NCI-H1105 treated with DMSO at 0.1 percent for 48 hours (cell line): ENCODE measurements around the gene ADARB1.

Source experiments
- DNase-seq: peaks from one replicate; lab custom pipeline; 2025; lab: John Stamatoyannopoulos, UW

Gene ADARB1

GRCh38 chr21:45253633-45254459, 179.5 kb downstream of the ADARB1 start:
- no peak for DNase-seq

- no peak for DNase-seq
Observed at GRCh38 chr21:45254460-45254930, 180.1 kb downstream of the ADARB1 start.

- DNase-seq: no peak
Observed at GRCh38 chr21:45255381-45256020, 181.1 kb downstream of the ADARB1 start.

GRCh38 chr21:45256021-45256911, 181.9 kb downstream of the ADARB1 start:
- no peak for DNase-seq

GRCh38 chr21:45256912-45257672, 182.7 kb downstream of the ADARB1 start:
- DNase-seq: no peak

- no peak for DNase-seq
Observed at GRCh38 chr21:45257673-45258341, 183.4 kb downstream of the ADARB1 start.

GRCh38 chr21:45258466-45258865, 184.1 kb downstream of the ADARB1 start:
- DNase-seq: no peak

GRCh38 chr21:45259206-45259840, 184.9 kb downstream of the ADARB1 start:
- no peak for DNase-seq

- DNase-seq: no peak
Observed at GRCh38 chr21:45260191-45260825, 185.9 kb downstream of the ADARB1 start.

GRCh38 chr21:45261093-45261492, 186.7 kb downstream of the ADARB1 start:
- DNase-seq: no peak

- no peak for DNase-seq
Observed at GRCh38 chr21:45262041-45262581, 187.7 kb downstream of the ADARB1 start.

GRCh38 chr21:45262616-45263015, 188.2 kb downstream of the ADARB1 start:
- no peak for DNase-seq

GRCh38 chr21:45263534-45263933, 189.2 kb downstream of the ADARB1 start:
- no peak for DNase-seq

- DNase-seq: no peak
Observed at GRCh38 chr21:45264146-45264911, 189.9 kb downstream of the ADARB1 start.

GRCh38 chr21:45264912-45265515, 190.6 kb downstream of the ADARB1 start:
- no peak for DNase-seq

GRCh38 chr21:45265721-45266517, 191.5 kb downstream of the ADARB1 start:
- DNase-seq: no peak

- DNase-seq: no peak
Observed at GRCh38 chr21:45266518-45267389, 192.4 kb downstream of the ADARB1 start.
